Cardiac fibroblast (primary cell): ENCODE results near the gene BLM.

Source experiments
- DNase-seq, 2 donors: peaks; one replicate each; pipeline versions ENCODE4 v3.0.0 to v3.0.0-alpha.2; 2010; ENCODE audit warnings: low read depth in 2 of 2
- H3K4me3 ChIP-seq, 2 donors: replicated peaks in 1 of 2; 1 replicate in 1 of 2; 2 replicates in 1 of 2; pipeline ENCODE4 v1.5.1; 2011; ENCODE audit warnings: low read depth in 2 of 2, low read length in 2 of 2, mild to moderate bottlenecking in 2 of 2, moderate library complexity in 1 of 2
- TF ChIP-seq, protein P1 (sequence below): IDR thresholded peaks from one replicate; pipeline ENCODE4 v1.5.1; 2011; ENCODE audit warnings: low read depth, mild to moderate bottlenecking, low read length, inconsistent platforms

Gene BLM

DNA sequence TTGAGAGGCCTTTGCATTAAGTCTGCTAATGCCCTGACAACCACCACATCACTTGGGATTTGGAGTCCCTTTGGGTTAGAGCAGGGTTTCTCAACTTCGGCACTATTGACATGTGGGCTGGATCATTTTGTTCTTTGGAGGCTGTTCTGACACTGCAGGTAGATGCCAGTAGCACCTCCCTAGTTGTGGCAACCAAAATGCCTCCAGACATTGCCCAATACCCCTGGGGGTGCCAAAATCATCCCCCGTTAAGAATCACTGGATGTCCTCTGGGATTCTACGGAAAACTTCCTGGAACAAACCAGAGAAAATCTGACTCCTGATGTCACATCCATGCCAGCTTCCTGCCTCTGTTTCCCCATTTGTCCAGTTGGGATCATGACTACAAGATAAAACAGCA, 37.2 kb upstream of the BLM start:
- no peak overlapping the region for H3K4me3 ChIP-seq
- DNase-seq: peak in 1 of 2 donors; percentile 28
- TF ChIP-seq, protein P1, sequence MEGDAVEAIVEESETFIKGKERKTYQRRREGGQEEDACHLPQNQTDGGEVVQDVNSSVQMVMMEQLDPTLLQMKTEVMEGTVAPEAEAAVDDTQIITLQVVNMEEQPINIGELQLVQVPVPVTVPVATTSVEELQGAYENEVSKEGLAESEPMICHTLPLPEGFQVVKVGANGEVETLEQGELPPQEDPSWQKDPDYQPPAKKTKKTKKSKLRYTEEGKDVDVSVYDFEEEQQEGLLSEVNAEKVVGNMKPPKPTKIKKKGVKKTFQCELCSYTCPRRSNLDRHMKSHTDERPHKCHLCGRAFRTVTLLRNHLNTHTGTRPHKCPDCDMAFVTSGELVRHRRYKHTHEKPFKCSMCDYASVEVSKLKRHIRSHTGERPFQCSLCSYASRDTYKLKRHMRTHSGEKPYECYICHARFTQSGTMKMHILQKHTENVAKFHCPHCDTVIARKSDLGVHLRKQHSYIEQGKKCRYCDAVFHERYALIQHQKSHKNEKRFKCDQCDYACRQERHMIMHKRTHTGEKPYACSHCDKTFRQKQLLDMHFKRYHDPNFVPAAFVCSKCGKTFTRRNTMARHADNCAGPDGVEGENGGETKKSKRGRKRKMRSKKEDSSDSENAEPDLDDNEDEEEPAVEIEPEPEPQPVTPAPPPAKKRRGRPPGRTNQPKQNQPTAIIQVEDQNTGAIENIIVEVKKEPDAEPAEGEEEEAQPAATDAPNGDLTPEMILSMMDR: no peak

- H3K4me3 ChIP-seq: no peak overlapping the region
- TF ChIP-seq, protein P1: no peak
- DNase-seq: peak; percentile 85 to 95
Observed at GRCh38 chr15:90680371-90680935, 36.7 kb upstream of the BLM start.

DNA sequence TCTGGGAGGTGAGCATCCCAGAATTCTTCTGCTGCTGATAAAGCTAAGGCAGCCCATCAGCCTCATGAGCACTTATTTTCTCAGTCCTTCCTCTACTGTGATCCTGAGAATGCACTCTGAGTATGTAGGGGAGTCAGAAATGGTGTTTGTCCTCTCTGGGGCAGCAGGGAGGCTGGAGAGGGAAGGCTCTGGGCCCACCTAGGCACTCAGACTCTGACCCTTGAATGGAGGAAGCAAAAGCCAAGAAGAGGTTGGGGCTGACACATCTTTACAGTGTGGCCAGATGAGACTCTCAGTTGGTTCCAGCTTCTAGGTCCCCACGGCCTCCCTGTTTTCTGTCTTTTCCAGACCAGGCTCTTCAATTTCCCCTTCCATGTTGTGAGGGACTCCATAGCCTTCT, 36.1 kb upstream of the BLM start:
- TF ChIP-seq, protein P1: no peak

DNA sequence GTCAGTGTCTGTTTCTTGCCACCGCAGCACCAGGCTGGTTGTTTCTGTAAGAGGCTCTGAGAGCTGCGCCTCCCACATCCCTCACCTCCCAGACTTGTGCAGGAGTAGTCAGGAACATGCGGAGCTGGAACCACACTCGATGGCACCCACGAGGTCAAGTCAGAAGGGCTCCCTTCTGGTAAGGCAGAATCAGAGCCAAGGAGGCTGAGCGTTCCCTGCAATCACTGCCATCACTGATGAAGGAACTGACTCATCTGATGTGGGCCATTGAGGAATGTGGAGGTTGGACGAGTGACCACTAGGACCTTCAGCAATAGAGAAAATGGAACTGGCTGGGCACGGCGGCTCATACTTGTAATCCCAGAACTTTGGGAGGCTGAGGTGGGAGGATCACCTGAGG, 35.7 kb upstream of the BLM start:
- DNase-seq: peak; percentile 74 to 94
- TF ChIP-seq, protein P1: no peak
- no peak overlapping the region for H3K4me3 ChIP-seq

More for the DNA sequence above, 36.1 kb upstream of the BLM start:
- peak in 1 of 2 donors; percentile 5 for DNase-seq
- no peak overlapping the region for H3K4me3 ChIP-seq

GRCh38 chr15:90683371-90683770, 33.8 kb upstream of the BLM start:
- no peak overlapping the region for H3K4me3 ChIP-seq
- TF ChIP-seq, protein P1: no peak
- no peak for DNase-seq

DNA sequence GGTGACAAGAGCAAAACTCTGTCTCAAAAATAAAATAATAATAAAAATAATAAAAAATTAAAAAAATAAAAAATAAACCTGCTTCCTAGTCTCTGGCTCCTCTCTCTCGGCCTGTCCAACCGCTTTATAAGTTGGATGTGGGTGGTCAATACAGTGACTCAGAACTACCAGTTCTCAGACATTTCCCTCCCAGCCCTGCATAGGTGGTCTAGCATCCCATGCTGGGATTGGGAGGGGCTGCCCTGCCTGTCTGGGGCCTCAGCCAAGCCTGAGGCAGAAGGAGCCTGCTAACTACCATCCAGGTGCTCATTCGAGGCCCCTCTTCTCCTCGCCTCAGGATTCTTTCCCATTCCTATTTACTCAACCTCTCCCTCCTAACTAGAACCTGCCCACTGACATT, 33.3 kb upstream of the BLM start:
- TF ChIP-seq, protein P1: no peak
- no peak for DNase-seq
- H3K4me3 ChIP-seq: no peak overlapping the region

DNA sequence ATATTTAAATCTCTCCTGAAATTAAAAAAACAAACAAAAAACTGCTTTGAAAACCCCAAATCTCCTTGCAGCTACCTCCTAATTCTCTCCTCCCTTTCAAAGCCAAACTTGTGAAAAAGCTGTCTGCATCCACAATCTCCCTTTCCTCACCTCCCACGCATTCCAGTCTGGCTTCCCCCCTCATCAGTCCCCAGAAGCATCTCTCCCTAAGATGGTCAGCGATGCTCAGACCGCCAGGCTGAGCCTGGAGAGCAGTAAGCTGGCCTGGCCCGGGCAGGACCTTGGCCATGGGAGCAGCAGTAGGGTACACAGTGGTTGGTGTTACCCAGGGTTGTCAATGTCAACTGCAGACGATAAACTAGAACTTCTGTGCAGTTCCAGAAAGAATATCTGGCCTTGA, 32.9 kb upstream of the BLM start:
- TF ChIP-seq, protein P1: no peak
- DNase-seq: peak in 1 of 2 donors; percentile 36
- no peak overlapping the region for H3K4me3 ChIP-seq
